ENCODE results near the gene KCNC4.

GRCh38 chr1:110189181-110189580 lies 20.9 kb upstream of the KCNC4 start:
- TF ChIP-seq, protein P1, sequence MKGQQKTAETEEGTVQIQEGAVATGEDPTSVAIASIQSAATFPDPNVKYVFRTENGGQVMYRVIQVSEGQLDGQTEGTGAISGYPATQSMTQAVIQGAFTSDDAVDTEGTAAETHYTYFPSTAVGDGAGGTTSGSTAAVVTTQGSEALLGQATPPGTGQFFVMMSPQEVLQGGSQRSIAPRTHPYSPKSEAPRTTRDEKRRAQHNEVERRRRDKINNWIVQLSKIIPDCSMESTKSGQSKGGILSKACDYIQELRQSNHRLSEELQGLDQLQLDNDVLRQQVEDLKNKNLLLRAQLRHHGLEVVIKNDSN (IDR thresholded peaks at IDR 0.05) = no peak
- TF ChIP-seq EP300 (IDR thresholded peaks at IDR 0.05; ENCODE audit: borderline replicate concordance) (no peak), RAD21 (IDR thresholded peaks at IDR 0.05; ENCODE audit: low read depth) (no peak), MAX (IDR thresholded peaks at IDR 0.05) (no peak), REST (IDR thresholded peaks at IDR 0.05; ENCODE audit: low read depth) (no peak), CEBPB (IDR thresholded peaks at IDR 0.05) (no peak), NFIC (IDR thresholded peaks at IDR 0.05) (no peak)

Measured in Ishikawa (cell line).